ENCODE data around the gene UBL7.

GRCh38 chr15:74409225-74409624, 51.7 kb downstream of the UBL7 start:
- no peak for TF ChIP-seq CTCF (IDR thresholded peaks at IDR 0.05)
- TF ChIP-seq POLR2AphosphoS5 (IDR thresholded peaks at IDR 0.05): no peak

Data from gastroesophageal sphincter (tissue), 3 donors.